MM.1S (cell line): ENCODE results near the gene NBAS.

ENCODE experiments used
- EZH2 ChIP-seq: fragments of 300-600 bp; sonication (generic); optimal IDR thresholded peaks from 2 replicates; pipeline ENCODE3; 2017; ENCODE audit warnings: low read depth, mild to moderate bottlenecking, antibody characterized with exemption, low read length, mixed read lengths
- EZH2phosphoT487 ChIP-seq: fragments of 300-600 bp; sonication (generic); IDR thresholded peaks from 2 replicates; pipeline ENCODE4 v1.6.1; 2018; ENCODE audit warnings: antibody characterized with exemption, low read length
- TF ChIP-seq, protein P1 (sequence below): fragments of 300-600 bp; sonication (generic); IDR thresholded peaks from 2 replicates; pipeline ENCODE4 v1.5.1; 2016; ENCODE audit warnings: antibody characterized with exemption, low read length, mixed read lengths

DNA sequence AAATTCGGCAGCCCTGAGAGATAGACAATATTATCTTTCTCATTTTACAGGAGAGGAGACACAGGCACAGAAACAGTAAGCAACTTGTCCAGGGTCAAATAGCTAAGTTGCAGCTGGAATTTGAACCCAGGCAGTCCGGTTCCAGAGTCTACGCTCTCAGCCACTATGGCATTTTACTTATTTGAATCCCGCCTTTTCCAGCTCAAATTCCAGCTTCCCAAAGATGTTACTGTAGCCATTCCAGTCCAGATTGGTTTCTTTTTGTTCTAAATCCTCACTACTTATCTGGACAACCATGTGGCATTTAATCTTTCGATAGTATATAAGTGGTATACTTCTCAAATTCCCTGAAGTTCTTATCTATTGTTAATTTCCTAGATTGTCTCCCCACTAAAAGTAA, 125.7 kb downstream of the NBAS start:
- no peak for TF ChIP-seq EZH2
- TF ChIP-seq, protein P1, sequence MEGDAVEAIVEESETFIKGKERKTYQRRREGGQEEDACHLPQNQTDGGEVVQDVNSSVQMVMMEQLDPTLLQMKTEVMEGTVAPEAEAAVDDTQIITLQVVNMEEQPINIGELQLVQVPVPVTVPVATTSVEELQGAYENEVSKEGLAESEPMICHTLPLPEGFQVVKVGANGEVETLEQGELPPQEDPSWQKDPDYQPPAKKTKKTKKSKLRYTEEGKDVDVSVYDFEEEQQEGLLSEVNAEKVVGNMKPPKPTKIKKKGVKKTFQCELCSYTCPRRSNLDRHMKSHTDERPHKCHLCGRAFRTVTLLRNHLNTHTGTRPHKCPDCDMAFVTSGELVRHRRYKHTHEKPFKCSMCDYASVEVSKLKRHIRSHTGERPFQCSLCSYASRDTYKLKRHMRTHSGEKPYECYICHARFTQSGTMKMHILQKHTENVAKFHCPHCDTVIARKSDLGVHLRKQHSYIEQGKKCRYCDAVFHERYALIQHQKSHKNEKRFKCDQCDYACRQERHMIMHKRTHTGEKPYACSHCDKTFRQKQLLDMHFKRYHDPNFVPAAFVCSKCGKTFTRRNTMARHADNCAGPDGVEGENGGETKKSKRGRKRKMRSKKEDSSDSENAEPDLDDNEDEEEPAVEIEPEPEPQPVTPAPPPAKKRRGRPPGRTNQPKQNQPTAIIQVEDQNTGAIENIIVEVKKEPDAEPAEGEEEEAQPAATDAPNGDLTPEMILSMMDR, result no peak
- no peak for TF ChIP-seq EZH2phosphoT487
